ENCODE measurements around the gene TCF25. TPM values are rescaled to one million over a fixed set of nuclear protein-coding genes. Genes with fewer than 3 reads are reported as not detected.

Gene TCF25
- total RNA-seq, 1 experiment from 2014 or later = 345 TPM

DNA sequence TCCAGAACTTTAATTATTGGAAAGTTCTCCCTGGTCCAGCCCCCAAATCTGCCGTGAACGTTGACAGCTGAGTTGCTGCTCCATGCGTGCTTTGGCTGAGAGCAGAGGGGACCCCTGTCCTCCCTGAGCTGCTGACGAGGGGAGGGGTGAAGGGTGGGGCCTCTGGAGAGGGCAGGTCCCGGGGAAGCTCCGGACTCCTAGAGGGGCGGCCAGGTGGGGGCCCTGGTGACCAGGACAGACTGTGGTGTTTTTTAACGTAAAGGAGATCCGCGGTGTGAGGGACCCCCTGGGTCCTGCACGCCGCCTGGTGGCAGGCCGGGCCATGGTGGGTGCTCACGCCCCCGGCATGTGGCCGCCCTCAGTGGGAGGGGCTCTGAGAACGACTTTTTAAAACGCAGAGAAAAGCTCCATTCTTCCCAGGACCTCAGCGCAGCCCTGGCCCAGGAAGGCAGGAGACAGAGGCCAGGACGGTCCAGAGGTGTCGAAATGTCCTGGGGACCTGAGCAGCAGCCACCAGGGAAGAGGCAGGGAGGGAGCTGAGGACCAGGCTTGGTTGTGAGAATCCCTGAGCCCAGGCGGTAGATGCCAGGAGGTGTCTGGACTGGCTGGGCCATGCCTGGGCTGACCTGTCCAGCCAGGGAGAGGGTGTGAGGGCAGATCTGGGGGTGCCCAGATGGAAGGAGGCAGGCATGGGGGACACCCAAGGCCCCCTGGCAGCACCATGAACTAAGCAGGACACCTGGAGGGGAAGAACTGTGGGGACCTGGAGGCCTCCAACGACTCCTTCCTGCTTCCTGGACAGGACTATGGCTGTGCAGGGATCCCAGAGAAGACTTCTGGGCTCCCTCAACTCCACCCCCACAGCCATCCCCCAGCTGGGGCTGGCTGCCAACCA, 45.3 kb downstream of the TCF25 start, which contains the start of gene MC1R:
MC1R (plus strand) TSS at position 410 of the 895 bp plus-strand sequence; CDS start at position 807, 397 bp downstream.
- Histone ChIP-seq H3K4me1 (ENCODE audit: control insufficient read depth in 1 of 2, insufficient read depth in 2 of 2, low read length in 2 of 2) (peaks cover 52 to 73% of the 10 kb centered on the region in 2 experiments), H3K27me3 (ENCODE audit: insufficient read depth, low read length) (no peaks in the 10 kb centered on the region), H3K9ac (ENCODE audit: low read length) (peak within 1 kb of the TSS; percentile 64), H3K9me2 (ENCODE audit: insufficient read depth) (no peaks in the 10 kb centered on the region), H3K4me2 (ENCODE audit: low read length) (peak within 1 kb of the TSS; percentile 80), H2AFZ (ENCODE audit: low read depth, low read length, poor library complexity, severe bottlenecking) (no peak within 1 kb of the TSS), H3K9me3 (ENCODE audit: control insufficient read depth in 1 of 2, insufficient read depth in 1 of 2, low read depth in 1 of 2, low read length in 2 of 2) (no peaks in the 10 kb centered on the region), H4K20me1 (ENCODE audit: insufficient read depth) (peaks cover under 1% of the 10 kb centered on the region; the same call in 1 of the 2 replicates), H3K4me3 (replicated peaks in 1 of 2; ENCODE audit: low read depth in 1 of 2, low read length in 2 of 2) (peak within 1 kb of the TSS; percentile 19 to 49), H3K36me3 (ENCODE audit: control insufficient read depth in 1 of 2, insufficient read depth in 2 of 2, low read length in 2 of 2) (no peaks in the 10 kb centered on the region), H3K27ac (ENCODE audit: low read depth, low read length) (peak within 1 kb of the TSS; percentile 87), H3K79me2 (ENCODE audit: insufficient read depth, low read length) (peaks cover 5% of the 10 kb centered on the region)
- ChIA-PET POLR2A (interaction anchor here (0.6 to 2.0 kb wide), 5 partner anchors 10 to 61 kb away, joined by 4 to 9 read pairs (median 5); partner anchors contain the start of gene TCF25), RAD21 (ENCODE audit: low non-redundant PET in 1 of 2, low total read pairs in 2 of 2, uncharacterized antibody in 2 of 2, unreplicated experiment in 2 of 2) (no interaction called here), CTCF (interaction anchor here (1.1 to 2.3 kb wide), 2 partner anchors 10 to 101 kb away, joined by 3 to 26 read pairs; no protein-coding TSS in a partner anchor)
- BruUV-seq (replicated peaks) = no TSS peak
- TF ChIP-seq JUND (IDR thresholded peaks at IDR 0.05) (no peak), YY1 (IDR thresholded peaks at IDR 0.05; ENCODE audit: extremely low read depth, insufficient replicate concordance, low read depth, low read length) (no peak), EGR1 (IDR thresholded peaks at IDR 0.05; ENCODE audit: low read depth) (no peak), ZNF274 (IDR thresholded peaks at IDR 0.05; ENCODE audit: low read depth, low read length) (no peak), EZH2phosphoT487 (IDR thresholded peaks at IDR 0.05; ENCODE audit: borderline replicate concordance) (no peak), SP1 (IDR thresholded peaks at IDR 0.05; ENCODE audit: low read depth) (no peak), ZFX (IDR thresholded peaks at IDR 0.05) (no peak), FOSL1 (IDR thresholded peaks at IDR 0.05; ENCODE audit: low read depth) (no peak), ELF1 (IDR thresholded peaks at IDR 0.05; ENCODE audit: borderline replicate concordance, low read depth) (no peak), SIN3A (IDR thresholded peaks at IDR 0.05; ENCODE audit: low read depth) (no peak), MAX (IDR thresholded peaks at IDR 0.05) (no peak), ATF3 (IDR thresholded peaks at IDR 0.05) (no peak), POLR2AphosphoS5 (IDR thresholded peaks at IDR 0.05; ENCODE audit: low read depth, low read length) (peak; percentile 28; the same call in 1 of the 2 replicates), TCF7L2 (IDR thresholded peaks at IDR 0.05; ENCODE audit: borderline replicate concordance, extremely low read depth, insufficient read depth, insufficient read length) (peak; percentile 11), CEBPB (IDR thresholded peaks at IDR 0.05; ENCODE audit: low read depth) (no peak), CTCF (IDR thresholded peaks at IDR 0.05 in 2 of 3, conservative IDR thresholded peaks at IDR 0.05 in 1 of 3; ENCODE audit: borderline replicate concordance in 1 of 3, insufficient read depth in 1 of 3, low read depth in 2 of 3, low read length in 2 of 3) (peak in 2 of 3 experiments; percentile 72; a peak in 4 of 6 replicates), CBX3 (IDR thresholded peaks at IDR 0.05; ENCODE audit: low read depth) (no peak), POLR2A (IDR thresholded peaks at IDR 0.05; ENCODE audit: borderline replicate concordance, extremely low read depth, insufficient read depth, insufficient read length) (peak; percentile 61), EZH2 (IDR thresholded peaks at IDR 0.05) (no peak), RAD21 (IDR thresholded peaks at IDR 0.05; ENCODE audit: low read depth) (no peak)
- DNase-seq (ENCODE audit: low read depth, low spot score) (peak; percentile 26), ATAC-seq (peak; percentile 15)
- intact Hi-C loops (cut with micrococcal nuclease) = no loop called here

Data from HCT116 (cell line).